ENCODE measurements around the gene ACAT1.
"Not testable (repeated sequence)": the region's sequence is repeated elsewhere in the genome, so short reads cannot be mapped to it uniquely, and the experiment has no call there.

ACAT1 gene

DNA sequence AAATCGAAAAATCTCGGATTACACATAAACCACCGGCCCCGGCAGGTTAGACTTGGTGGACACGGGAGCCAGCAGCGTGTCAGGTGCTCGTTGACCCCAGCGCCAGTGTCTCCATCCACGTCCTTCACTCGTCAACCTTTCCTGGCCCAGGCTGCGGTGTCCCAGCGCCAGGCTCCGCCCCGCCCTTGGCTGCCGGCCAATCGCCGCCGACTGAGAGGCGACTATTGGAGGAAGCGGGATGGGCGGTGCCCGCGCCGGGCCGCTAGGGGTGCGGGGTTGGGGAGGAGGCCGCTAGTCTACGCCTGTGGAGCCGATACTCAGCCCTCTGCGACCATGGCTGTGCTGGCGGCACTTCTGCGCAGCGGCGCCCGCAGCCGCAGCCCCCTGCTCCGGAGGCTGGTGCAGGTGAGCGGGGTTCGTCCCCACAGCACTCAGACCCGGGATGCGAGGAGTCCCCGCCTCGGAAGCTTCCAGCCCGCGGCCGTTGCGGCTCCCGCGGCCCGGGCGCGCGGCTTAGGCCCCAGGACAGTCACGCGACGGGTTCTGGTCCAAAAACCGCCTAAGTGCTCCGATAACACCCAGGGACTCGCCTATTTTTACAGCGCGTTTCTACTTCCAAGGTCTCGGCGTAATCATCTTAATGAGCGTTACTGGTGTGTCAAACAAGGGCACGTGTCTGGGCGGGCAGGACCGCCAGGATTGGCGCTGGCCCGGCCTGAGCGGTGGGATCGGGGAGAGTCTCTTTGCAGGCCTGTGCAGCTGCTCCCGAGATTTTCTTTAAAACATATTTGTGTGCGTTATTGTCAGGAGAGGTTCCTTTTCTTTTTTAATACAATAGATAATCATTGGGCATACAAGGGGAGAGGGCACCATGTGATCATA, at the start of gene ACAT1:
Gene ACAT1, plus strand, starts transcription at position 294 of the 882 bp plus-strand sequence. Its CDS starts 40 bp downstream, at position 334.
- H3K4me3 Mint-ChIP-seq, result peak within 1 kb of the TSS; percentile 84
- peak; percentile 90 to 93 for DNase-seq (ENCODE audit: low spot score in 2 of 2)
- H3K4me1 Mint-ChIP-seq, result peaks cover 45% of the 10 kb centered on the region
- H3K27ac Mint-ChIP-seq (ENCODE audit: low read depth), result peak within 1 kb of the TSS; percentile 88
- no peaks in the 10 kb centered on the region for H3K9me3 Mint-ChIP-seq
- no peaks in the 10 kb centered on the region for H3K27me3 Mint-ChIP-seq
- peak; percentile 99 for ATAC-seq (replicated peaks; ENCODE audit: extremely low read depth, poor library complexity, severe bottlenecking)
- H3K36me3 Mint-ChIP-seq (ENCODE audit: insufficient read depth), result peaks cover 4% of the 10 kb centered on the region

DNA sequence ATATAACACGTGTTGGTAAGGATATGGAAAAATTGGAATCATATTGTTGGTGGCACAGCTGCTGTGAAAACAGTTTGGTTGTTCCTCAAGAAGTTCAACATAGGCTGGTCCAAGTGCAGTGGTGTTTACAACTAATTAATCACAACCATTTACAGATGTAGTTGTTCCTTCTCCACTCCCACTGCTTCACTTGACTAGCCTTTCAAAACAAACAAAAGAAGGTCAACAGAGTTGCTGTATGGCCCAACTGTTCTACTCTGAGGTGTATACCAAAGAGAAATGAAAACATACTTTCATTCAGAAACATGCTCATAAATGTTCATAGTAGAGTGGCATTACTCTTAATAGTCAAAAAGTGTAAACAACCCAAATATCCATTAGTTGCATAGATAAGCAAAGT, 36.6 kb upstream of the ACAT1 start:
- no peak overlapping the region for H3K27ac Mint-ChIP-seq (ENCODE audit: low read depth)
- ATAC-seq (replicated peaks; ENCODE audit: extremely low read depth, poor library complexity, severe bottlenecking) (no peak), DNase-seq (ENCODE audit: low spot score in 2 of 2) (no peak)
- no peak overlapping the region for H3K4me3 Mint-ChIP-seq
- no peaks in the 10 kb centered on the region for H3K27me3 Mint-ChIP-seq
- peaks cover 10% of the 10 kb centered on the region for H3K4me1 Mint-ChIP-seq
- H3K36me3 Mint-ChIP-seq (ENCODE audit: insufficient read depth), result peaks cover 42% of the 10 kb centered on the region
- H3K9me3 Mint-ChIP-seq, result no peaks in the 10 kb centered on the region

DNA sequence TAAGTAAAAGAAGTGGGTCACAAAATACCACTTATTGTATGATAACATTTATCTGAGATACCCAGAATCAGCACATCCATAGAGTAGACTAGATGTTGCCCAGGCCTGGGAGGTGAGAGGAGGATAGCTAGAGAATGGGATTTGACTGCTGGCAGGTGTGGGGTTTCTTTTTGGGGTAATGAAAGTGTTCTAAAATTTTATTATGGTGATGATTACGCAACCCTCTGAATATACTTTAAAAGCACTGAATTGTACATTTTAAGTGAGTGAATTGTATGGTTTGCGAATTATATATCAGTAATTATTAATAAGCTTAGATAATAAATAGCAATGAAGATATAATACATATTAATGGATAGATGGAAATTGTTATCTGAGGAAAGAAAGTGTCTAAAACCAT, 35.7 kb upstream of the ACAT1 start:
- no peak for ATAC-seq (replicated peaks; ENCODE audit: extremely low read depth, poor library complexity, severe bottlenecking)
- Mint-ChIP-seq H3K27ac (ENCODE audit: low read depth) (no peak overlapping the region), H3K27me3 (no peaks in the 10 kb centered on the region), H3K4me1 (peaks cover 10% of the 10 kb centered on the region), H3K36me3 (ENCODE audit: insufficient read depth) (peaks cover 37% of the 10 kb centered on the region), H3K4me3 (no peak overlapping the region), H3K9me3 (no peaks in the 10 kb centered on the region)
- DNase-seq (ENCODE audit: low spot score in 2 of 2), result no peak

DNA sequence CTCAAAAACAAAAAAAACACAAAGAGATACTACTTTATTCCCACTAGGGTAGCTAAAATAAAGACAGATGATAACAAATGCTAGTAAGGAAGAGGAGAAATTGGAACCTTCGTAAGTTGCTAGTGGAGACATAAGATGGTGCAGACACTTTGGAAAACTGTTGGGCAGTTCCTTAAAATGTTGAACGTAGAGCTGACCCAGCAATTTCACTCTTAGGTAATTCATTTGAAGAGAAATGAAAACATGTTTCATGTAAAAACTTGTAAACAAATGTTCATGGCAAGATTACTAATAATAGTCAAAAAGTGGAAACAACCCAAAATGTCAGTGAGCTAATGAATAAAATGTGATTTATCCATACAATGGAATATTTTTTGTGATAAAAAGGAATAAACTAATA, 29.2 kb upstream of the ACAT1 start:
- Mint-ChIP-seq H3K27me3 (no peaks in the 10 kb centered on the region), H3K36me3 (ENCODE audit: insufficient read depth) (peaks cover 41% of the 10 kb centered on the region), H3K9me3 (no peaks in the 10 kb centered on the region), H3K4me1 (peaks cover 5% of the 10 kb centered on the region), H3K27ac (ENCODE audit: low read depth) (no peak overlapping the region), H3K4me3 (no peak overlapping the region)
- DNase-seq (ENCODE audit: low spot score in 2 of 2) (no peak), ATAC-seq (replicated peaks; ENCODE audit: extremely low read depth, poor library complexity, severe bottlenecking) (no peak)

DNA sequence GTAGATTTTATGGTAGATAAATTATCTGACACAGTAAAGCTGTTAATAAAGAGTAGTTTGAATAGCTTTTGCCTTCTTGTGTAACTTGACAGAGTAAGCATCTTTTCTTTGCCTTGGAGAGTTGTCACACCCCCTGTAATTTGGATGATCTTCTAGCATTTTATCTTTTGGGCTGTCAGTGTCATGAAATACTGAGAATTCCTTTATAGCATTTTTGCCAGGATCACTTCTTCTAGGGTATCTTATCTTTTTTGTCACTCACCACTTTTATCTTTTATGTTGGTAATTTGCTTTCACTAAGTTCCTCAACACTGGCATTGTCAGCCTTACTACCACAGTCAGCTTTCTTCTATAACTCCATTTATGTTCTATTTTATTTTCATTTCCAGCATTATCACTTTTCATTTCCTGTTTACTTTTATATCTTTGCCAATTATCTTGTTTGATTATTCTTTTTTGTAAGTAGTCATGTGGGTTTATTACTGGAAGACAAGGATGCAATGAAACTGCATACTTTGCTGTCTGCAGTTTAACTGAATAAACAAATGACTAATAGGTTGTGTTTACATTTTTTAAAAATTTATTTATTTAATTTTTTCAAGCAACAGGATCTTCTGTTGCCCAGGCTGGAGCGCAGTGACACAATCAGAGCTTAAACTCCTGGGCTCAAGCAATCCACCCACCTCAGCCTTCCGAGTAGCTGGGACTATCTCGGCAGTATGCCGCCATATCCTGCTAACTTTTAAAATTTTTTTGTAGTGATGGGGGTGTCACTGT, 28.1 kb upstream of the ACAT1 start:
- peak overlapping the region; percentile 52 for H3K27ac Mint-ChIP-seq (ENCODE audit: low read depth)
- DNase-seq (ENCODE audit: low spot score in 2 of 2) (no peak), ATAC-seq (replicated peaks; ENCODE audit: extremely low read depth, poor library complexity, severe bottlenecking) (no peak)
- H3K36me3 Mint-ChIP-seq (ENCODE audit: insufficient read depth), result peaks cover 51% of the 10 kb centered on the region
- no peaks in the 10 kb centered on the region for H3K27me3 Mint-ChIP-seq
- peaks cover 5% of the 10 kb centered on the region for H3K4me1 Mint-ChIP-seq
- H3K9me3 Mint-ChIP-seq, result no peaks in the 10 kb centered on the region
- no peak overlapping the region for H3K4me3 Mint-ChIP-seq

DNA sequence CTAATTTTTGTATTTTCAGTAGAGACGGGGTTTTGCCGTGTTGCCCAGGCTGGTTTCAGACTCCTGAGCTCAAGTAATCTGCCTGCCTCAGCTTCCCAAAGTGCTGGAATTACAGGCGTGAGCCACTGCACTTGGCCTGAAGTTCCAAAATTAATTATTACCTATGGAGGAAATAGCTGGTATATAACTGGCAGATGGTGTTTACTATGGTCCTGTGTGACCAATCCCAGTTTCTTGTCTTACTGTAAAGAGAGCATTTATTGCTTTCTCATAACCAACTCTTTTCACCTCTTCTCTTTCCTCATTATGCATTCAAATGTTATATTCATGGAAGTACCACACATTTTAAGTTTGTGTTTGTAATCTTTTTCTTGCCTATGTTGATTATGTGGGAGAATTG, 24.2 kb upstream of the ACAT1 start:
- no peak for ATAC-seq (replicated peaks; ENCODE audit: extremely low read depth, poor library complexity, severe bottlenecking)
- H3K9me3 Mint-ChIP-seq, result no peaks in the 10 kb centered on the region
- peaks cover 58% of the 10 kb centered on the region for H3K36me3 Mint-ChIP-seq (ENCODE audit: insufficient read depth)
- no peak overlapping the region for H3K4me3 Mint-ChIP-seq
- H3K4me1 Mint-ChIP-seq, result peaks cover 5% of the 10 kb centered on the region
- DNase-seq (ENCODE audit: low spot score in 2 of 2), result no peak
- H3K27me3 Mint-ChIP-seq, result no peaks in the 10 kb centered on the region
- H3K27ac Mint-ChIP-seq (ENCODE audit: low read depth), result no peak overlapping the region

DNA sequence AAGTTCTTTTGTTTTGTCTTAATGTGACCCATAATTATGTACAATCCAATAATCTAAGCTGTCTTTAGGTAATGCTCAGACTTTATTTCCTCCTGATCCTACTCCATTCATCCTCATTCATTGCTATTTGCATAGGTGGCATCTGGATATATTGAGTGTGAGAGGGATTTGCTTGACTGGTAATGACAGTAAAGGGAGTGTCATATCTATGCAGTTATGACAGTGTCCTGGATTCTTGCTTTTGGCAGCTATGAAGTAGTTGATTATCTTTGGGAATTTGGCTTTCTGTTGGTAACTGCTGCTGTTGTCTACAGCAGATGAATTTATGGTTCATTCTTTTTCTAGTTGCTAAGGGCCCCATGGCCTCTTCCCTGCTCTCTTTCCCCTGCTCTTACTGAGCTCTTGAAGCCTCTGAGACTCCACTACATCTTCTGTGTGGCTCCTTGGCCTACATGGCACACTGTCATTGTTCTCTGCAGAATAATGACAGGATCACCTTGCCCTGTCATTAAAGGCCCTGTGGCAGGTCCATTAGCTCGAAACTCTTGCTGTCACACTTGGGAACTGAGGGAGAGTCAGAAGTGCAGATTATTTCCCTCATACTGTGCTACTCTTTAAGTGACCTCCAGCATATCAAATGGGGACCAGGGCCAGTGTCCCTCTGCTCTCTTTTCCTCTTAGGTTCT, 20.1 kb upstream of the ACAT1 start:
- H3K27ac Mint-ChIP-seq (ENCODE audit: low read depth), result no peak overlapping the region
- no peaks in the 10 kb centered on the region for H3K27me3 Mint-ChIP-seq
- no peaks in the 10 kb centered on the region for H3K9me3 Mint-ChIP-seq
- no peaks in the 10 kb centered on the region for H3K4me1 Mint-ChIP-seq
- no peak overlapping the region for H3K4me3 Mint-ChIP-seq
- ATAC-seq (replicated peaks; ENCODE audit: extremely low read depth, poor library complexity, severe bottlenecking), result no peak
- DNase-seq (ENCODE audit: low spot score in 2 of 2), result no peak
- H3K36me3 Mint-ChIP-seq (ENCODE audit: insufficient read depth), result peaks cover 49% of the 10 kb centered on the region

DNA sequence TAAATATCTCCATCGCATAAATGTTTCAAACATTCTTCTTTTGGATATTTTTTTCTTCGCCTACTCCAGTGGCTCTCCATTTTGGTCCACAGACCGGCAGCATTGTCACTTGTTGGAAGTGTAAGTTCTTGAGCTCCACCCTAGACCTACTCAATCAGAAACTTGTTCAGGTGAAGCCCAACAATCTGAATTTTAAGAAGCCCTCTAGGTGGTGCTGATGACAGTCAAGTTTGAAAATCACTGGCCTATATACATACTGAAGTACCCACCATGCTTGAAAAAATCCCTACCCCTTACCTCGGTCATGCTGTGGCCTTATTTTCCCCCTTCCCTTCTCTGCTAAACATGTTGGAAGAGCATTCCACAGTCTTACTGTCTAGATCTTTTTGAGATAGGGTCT, 10.2 kb upstream of the ACAT1 start:
- Mint-ChIP-seq H3K4me3 (peak overlapping the region; percentile 10), H3K27me3 (no peaks in the 10 kb centered on the region), H3K27ac (ENCODE audit: low read depth) (no peak overlapping the region), H3K4me1 (no peaks in the 10 kb centered on the region), H3K36me3 (ENCODE audit: insufficient read depth) (peaks cover 3% of the 10 kb centered on the region), H3K9me3 (no peaks in the 10 kb centered on the region)
- DNase-seq (ENCODE audit: low spot score in 2 of 2) (no peak), ATAC-seq (replicated peaks; ENCODE audit: extremely low read depth, poor library complexity, severe bottlenecking) (no peak)

DNA sequence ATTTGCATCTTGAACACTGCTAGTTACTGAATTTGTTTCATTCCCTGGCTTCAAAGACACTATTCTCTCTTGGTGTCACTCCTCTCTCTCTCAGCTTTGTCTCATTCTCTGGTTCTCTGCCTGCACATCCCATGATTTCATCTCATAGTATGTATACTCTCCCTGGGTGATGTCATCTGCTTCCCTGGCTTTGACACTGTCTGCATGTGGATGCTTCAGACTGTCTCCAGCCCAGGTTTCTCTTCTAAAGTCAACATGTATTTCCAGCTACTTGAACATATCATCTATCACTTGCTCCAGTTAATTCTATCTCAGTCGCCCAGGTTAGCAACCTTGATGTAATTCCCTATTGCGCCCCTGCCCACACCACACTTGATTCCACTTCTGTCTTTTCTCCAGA, 9.3 kb upstream of the ACAT1 start:
- Mint-ChIP-seq H3K9me3 (no peaks in the 10 kb centered on the region), H3K4me3 (no peak overlapping the region), H3K4me1 (no peaks in the 10 kb centered on the region), H3K36me3 (ENCODE audit: insufficient read depth) (peaks cover 1% of the 10 kb centered on the region), H3K27ac (ENCODE audit: low read depth) (no peak overlapping the region), H3K27me3 (no peaks in the 10 kb centered on the region)
- no peak for DNase-seq (ENCODE audit: low spot score in 2 of 2)
- no peak for ATAC-seq (replicated peaks; ENCODE audit: extremely low read depth, poor library complexity, severe bottlenecking)

DNA sequence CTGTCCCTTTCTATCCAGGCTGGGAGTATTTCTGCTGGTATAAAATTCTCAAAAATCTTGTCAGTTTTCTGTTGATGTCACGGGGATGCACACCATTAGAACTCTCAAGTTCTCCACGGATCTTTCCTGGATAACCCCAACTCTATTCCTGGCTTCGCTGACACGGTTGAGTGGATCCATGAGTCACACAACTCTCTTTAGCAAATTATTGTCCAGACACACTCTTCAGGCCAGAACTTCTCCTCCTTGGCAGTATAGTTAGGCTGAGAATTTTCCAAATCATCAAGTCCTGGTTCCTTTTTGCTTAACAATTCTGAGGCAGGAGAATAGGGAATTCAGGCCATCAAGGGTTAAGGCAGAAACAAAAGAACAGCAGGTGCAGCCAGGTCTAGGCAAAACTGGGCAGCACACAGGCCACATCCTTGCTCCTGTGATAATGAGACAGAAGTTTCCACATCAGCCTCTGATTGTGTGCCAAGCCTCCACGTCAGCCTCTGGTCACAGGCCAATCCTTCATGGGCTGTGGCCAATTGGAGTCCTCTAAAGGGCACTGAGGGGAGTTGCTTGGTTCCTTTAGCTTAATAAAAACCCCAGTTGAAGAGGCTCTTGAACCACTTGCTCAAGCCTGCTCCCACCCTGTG, 5.7 kb upstream of the ACAT1 start:
- no peaks in the 10 kb centered on the region for H3K4me1 Mint-ChIP-seq
- H3K9me3 Mint-ChIP-seq, result no peaks in the 10 kb centered on the region
- H3K27ac Mint-ChIP-seq (ENCODE audit: low read depth), result no peak overlapping the region
- ATAC-seq (replicated peaks; ENCODE audit: extremely low read depth, poor library complexity, severe bottlenecking), result no peak
- no peaks in the 10 kb centered on the region for H3K36me3 Mint-ChIP-seq (ENCODE audit: insufficient read depth)
- no peak for DNase-seq (ENCODE audit: low spot score in 2 of 2)
- H3K4me3 Mint-ChIP-seq, result no peak overlapping the region
- no peaks in the 10 kb centered on the region for H3K27me3 Mint-ChIP-seq

DNA sequence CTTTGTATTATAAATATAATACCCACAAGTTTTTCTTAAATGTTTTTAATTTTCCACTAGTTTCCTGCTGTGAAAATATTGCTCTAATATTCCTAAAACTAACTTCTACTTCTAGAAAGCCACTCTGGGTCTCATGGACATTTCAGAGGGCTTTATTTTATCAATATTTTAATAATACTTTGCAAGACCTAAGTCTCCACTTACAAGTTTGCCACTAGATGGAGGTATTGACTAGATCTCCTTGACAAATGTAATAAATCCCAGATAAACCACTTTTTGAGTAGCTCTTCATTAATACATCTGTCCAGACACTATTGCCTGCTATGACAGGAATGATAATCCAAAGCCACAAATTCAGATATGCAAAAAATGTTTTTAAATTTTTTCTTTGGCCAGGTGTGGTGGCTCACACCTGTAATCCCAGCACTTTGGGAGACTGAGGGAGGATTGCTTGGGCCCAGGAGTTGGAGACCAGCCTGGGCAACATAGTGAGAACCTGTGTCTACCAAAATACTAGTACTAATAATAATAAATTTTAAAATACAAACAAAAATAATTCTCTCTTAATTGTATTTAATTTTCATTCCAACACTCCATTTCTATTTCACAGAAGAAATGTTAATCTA, 3.5 kb upstream of the ACAT1 start:
- ATAC-seq (replicated peaks; ENCODE audit: extremely low read depth, poor library complexity, severe bottlenecking) (no peak), DNase-seq (ENCODE audit: low spot score in 2 of 2) (no peak)
- Mint-ChIP-seq H3K4me1 (peaks cover 13% of the 10 kb centered on the region), H3K27ac (ENCODE audit: low read depth) (peak overlapping the region; percentile 29), H3K36me3 (ENCODE audit: insufficient read depth) (peaks cover 2% of the 10 kb centered on the region), H3K4me3 (no peak overlapping the region), H3K9me3 (no peaks in the 10 kb centered on the region), H3K27me3 (no peaks in the 10 kb centered on the region)

DNA sequence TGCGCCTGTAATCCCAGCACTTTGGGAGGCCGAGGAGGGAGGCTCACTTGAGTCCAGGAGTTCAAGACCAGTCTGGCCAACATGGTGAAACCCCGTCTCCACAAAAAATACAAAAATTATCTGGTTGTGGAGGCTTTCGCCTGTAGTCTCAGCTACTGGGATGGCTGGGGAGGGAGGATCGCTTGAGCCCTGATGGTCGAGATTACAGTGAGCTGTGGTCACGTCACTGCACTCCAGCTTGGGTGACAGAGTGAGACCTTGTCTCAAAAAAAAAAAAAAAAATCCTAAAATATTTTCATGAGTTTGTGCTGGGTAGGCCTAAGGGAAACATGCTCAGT, 462 bp upstream of the ACAT1 start:
- not testable (repeated sequence) for H3K9me3 Mint-ChIP-seq; H3K27me3 Mint-ChIP-seq; ATAC-seq (replicated peaks; ENCODE audit: extremely low read depth, poor library complexity, severe bottlenecking); H3K36me3 Mint-ChIP-seq (ENCODE audit: insufficient read depth); H3K27ac Mint-ChIP-seq (ENCODE audit: low read depth); DNase-seq (ENCODE audit: low spot score in 2 of 2)
- Mint-ChIP-seq H3K4me3 (peak overlapping the region; percentile 84), H3K4me1 (peaks cover 39% of the 10 kb centered on the region)

Data from central memory CD8-positive, alpha-beta T cell (primary cell).